ENCODE results near the gene SPTBN1.

The SPTBN1 gene

GRCh38 chr2:54543733-54544396 lies 87.7 kb downstream of the SPTBN1 start:
- DNase-seq = no peak
- Histone ChIP-seq H3K9me3 (no peaks in the 10 kb centered on the region), H3K27ac (no peak overlapping the region), H3K27me3 (no peaks in the 10 kb centered on the region), H3K4me1 (peaks cover 0 to 18% (median 4%) of the 10 kb centered on the region in 4 donors), H3K36me3 (no peaks in the 10 kb centered on the region), H3K4me3 (no peak overlapping the region)
- intact Hi-C loops (cut with DNase I; ENCODE audit: low total_unique reads) = no loop called here
- no peak for TF ChIP-seq CTCF (IDR thresholded peaks at IDR 0.05)

- H3K4me1 ChIP-seq = peaks cover 0 to 21% (median 9%) of the 10 kb centered on the region in 4 donors
- TF ChIP-seq CTCF (IDR thresholded peaks at IDR 0.05) = no peak
- no peaks in the 10 kb centered on the region for H3K9me3 ChIP-seq
- H3K27ac ChIP-seq = no peak overlapping the region
- no peaks in the 10 kb centered on the region for H3K27me3 ChIP-seq
- intact Hi-C loops (cut with DNase I; ENCODE audit: low total_unique reads) = no loop called here
- no peak overlapping the region for H3K4me3 ChIP-seq
- no peak for DNase-seq
- no peaks in the 10 kb centered on the region for H3K36me3 ChIP-seq
These were observed 89.7 kb downstream of the SPTBN1 start for GRCh38 chr2:54545702-54546450.

GRCh38 chr2:54546518-54546917 lies 90.4 kb downstream of the SPTBN1 start:
- Histone ChIP-seq H3K27ac (no peak overlapping the region), H3K4me1 (peaks cover 0 to 28% (median 9%) of the 10 kb centered on the region in 4 donors), H3K27me3 (no peaks in the 10 kb centered on the region), H3K36me3 (no peaks in the 10 kb centered on the region), H3K4me3 (no peak overlapping the region), H3K9me3 (no peaks in the 10 kb centered on the region)
- DNase-seq = no peak
- intact Hi-C loops (cut with DNase I; ENCODE audit: low total_unique reads) = no loop called here
- TF ChIP-seq CTCF (IDR thresholded peaks at IDR 0.05) = no peak

GRCh38 chr2:54546923-54547720 lies 91.0 kb downstream of the SPTBN1 start:
- DNase-seq = no peak
- Histone ChIP-seq H3K27me3 (no peaks in the 10 kb centered on the region), H3K4me3 (no peak overlapping the region), H3K9me3 (no peaks in the 10 kb centered on the region), H3K27ac (no peak overlapping the region), H3K4me1 (peaks cover 0 to 28% (median 9%) of the 10 kb centered on the region in 4 donors), H3K36me3 (no peaks in the 10 kb centered on the region)
- intact Hi-C loops (cut with DNase I; ENCODE audit: low total_unique reads) = no loop called here
- no peak for TF ChIP-seq CTCF (IDR thresholded peaks at IDR 0.05)

GRCh38 chr2:54549430-54549829 lies 93.3 kb downstream of the SPTBN1 start:
- no peaks in the 10 kb centered on the region for H3K36me3 ChIP-seq
- no peak for TF ChIP-seq CTCF (IDR thresholded peaks at IDR 0.05)
- DNase-seq = no peak
- no peak overlapping the region for H3K4me3 ChIP-seq
- no peak overlapping the region for H3K27ac ChIP-seq
- intact Hi-C loops (cut with DNase I; ENCODE audit: low total_unique reads) = no loop called here
- H3K9me3 ChIP-seq = no peaks in the 10 kb centered on the region
- H3K4me1 ChIP-seq = peaks cover 0 to 23% (median 11%) of the 10 kb centered on the region in 4 donors
- H3K27me3 ChIP-seq = no peaks in the 10 kb centered on the region

All from tibial artery (tissue), 4 donors.